LHCN-M2 (cell line): ENCODE data around the gene SORCS2. TPM values are rescaled to one million over a fixed set of nuclear protein-coding genes. Genes with fewer than 3 reads are reported as not detected.

Experiments used
- DNase-seq: peaks from one replicate; pipeline ENCODE4 v3.0.0-alpha.2; 2012; ENCODE audit warnings: low read depth
- total RNA-seq: library from RNA; depleted of rRNA; stranded (reverse); fragments of >200 nt; gene quantifications from 2 replicates; pipeline ENCODE4 v1.2.3, GENCODE V29; 2014

The SORCS2 gene
- total RNA-seq, 1 experiment from 2014 or later = 0.52 TPM

GRCh38 chr4:7465017-7465416 lies 272.7 kb downstream of the SORCS2 start:
- DNase-seq = no peak

GRCh38 chr4:7466215-7466614 lies 273.9 kb downstream of the SORCS2 start:
- DNase-seq = no peak

- DNase-seq = no peak
Measured at GRCh38 chr4:7466904-7467303, 274.6 kb downstream of the SORCS2 start.

- no peak for DNase-seq
Measured at GRCh38 chr4:7467471-7467870, 275.1 kb downstream of the SORCS2 start.

GRCh38 chr4:7469023-7469422 lies 276.7 kb downstream of the SORCS2 start:
- DNase-seq = no peak

GRCh38 chr4:7470111-7470510 lies 277.8 kb downstream of the SORCS2 start:
- no peak for DNase-seq

- no peak for DNase-seq
Measured at GRCh38 chr4:7470522-7471128, 278.3 kb downstream of the SORCS2 start.

- DNase-seq = no peak
Measured at GRCh38 chr4:7472442-7473013, 280.2 kb downstream of the SORCS2 start.

GRCh38 chr4:7473081-7473480 lies 280.7 kb downstream of the SORCS2 start:
- no peak for DNase-seq

- no peak for DNase-seq
Measured at GRCh38 chr4:7474320-7474719, 282.0 kb downstream of the SORCS2 start.

GRCh38 chr4:7475207-7475606 lies 282.9 kb downstream of the SORCS2 start:
- no peak for DNase-seq

GRCh38 chr4:7476820-7477219 lies 284.5 kb downstream of the SORCS2 start:
- no peak for DNase-seq

- DNase-seq = no peak
Measured at GRCh38 chr4:7477695-7478094, 285.4 kb downstream of the SORCS2 start.

GRCh38 chr4:7478665-7479064 lies 286.3 kb downstream of the SORCS2 start:
- no peak for DNase-seq

GRCh38 chr4:7480423-7480822 lies 288.1 kb downstream of the SORCS2 start:
- DNase-seq = no peak

GRCh38 chr4:7481227-7481626 lies 288.9 kb downstream of the SORCS2 start:
- DNase-seq = no peak

- DNase-seq = no peak
Measured at GRCh38 chr4:7485096-7485495, 292.8 kb downstream of the SORCS2 start.

GRCh38 chr4:7486101-7486500 lies 293.8 kb downstream of the SORCS2 start:
- no peak for DNase-seq

GRCh38 chr4:7487502-7487901 lies 295.2 kb downstream of the SORCS2 start:
- DNase-seq = no peak

GRCh38 chr4:7487998-7488671 lies 295.8 kb downstream of the SORCS2 start:
- DNase-seq = no peak

GRCh38 chr4:7491915-7492314 lies 299.6 kb downstream of the SORCS2 start:
- no peak for DNase-seq

- DNase-seq = no peak
Measured at GRCh38 chr4:7498446-7499200, 306.3 kb downstream of the SORCS2 start.
